ENCODE results near the gene LYPD3. TPM values are rescaled to one million over a fixed set of nuclear protein-coding genes. Genes with fewer than 3 reads are reported as not detected.

The LYPD3 gene
- total RNA-seq, 1 experiment from 2014 or later: 0.78 TPM

DNA sequence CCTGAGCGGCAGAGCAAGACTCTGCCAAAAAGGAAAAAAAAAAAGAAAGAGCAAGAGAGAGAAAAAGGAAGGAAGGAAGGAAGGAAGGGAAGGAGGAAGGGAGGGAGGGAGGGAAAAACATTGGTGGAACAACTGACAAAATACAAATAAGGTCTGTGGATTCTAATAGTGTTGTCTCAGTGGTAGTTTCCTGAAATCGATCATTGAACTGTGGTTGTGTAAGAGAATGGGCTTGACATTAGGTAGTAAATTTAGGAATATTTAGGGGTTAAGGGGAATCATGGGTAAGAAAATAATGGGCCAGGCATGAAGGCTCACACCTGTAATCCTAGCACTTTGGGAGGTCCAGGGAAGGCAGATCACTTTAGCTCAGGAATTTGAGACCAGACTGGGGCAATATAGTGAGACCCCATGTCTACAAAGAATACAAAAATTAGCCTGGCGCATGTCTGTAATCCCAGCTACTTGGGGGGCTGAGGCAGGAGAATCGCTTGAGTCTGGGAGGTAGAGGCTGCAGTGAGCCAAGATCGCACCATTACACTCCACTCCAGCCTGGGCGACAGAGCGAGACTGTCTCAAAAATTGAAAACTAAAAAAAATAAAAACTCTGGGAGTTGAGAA is 24.7 kb upstream of the LYPD3 start:
- DNase-seq (ENCODE audit: low read depth): no peak
- in situ Hi-C loops (cut with HindIII; ENCODE audit: low pct_unique_long_range_greater_than_20kb, low sequenced_read_pairs): no loop called here

GRCh38 chr19:43489310-43489709 is 23.9 kb upstream of the LYPD3 start:
- in situ Hi-C loops (cut with HindIII; ENCODE audit: low pct_unique_long_range_greater_than_20kb, low sequenced_read_pairs): no loop called here
- DNase-seq (ENCODE audit: low read depth): no peak

- no peak for DNase-seq (ENCODE audit: low read depth)
- in situ Hi-C loops (cut with HindIII; ENCODE audit: low pct_unique_long_range_greater_than_20kb, low sequenced_read_pairs): no loop called here
Observed at GRCh38 chr19:43488179-43488578, 22.8 kb upstream of the LYPD3 start.

DNA sequence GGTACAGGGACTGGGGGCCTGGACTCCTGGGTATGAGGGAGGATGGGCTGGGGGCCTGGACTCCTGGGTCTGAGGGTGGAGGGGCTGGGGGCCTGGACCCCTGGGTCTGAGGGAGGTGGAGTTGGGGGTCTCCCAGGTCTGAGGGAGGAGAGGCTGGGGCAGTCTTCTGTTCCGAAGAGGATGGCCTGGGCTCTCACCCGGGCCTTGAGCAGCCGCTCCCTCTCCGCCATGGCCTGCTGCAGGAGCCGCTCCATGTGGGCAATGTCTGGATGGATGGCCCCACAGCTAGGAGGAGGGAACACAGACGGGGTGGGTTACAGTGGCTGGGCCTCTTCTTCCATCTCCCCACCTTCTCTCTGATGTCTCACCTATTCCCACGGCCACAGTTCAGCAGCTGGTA is 21.0 kb upstream of the LYPD3 start:
- DNase-seq (ENCODE audit: low read depth): no peak
- in situ Hi-C loops (cut with HindIII; ENCODE audit: low pct_unique_long_range_greater_than_20kb, low sequenced_read_pairs): no loop called here

- in situ Hi-C loops (cut with HindIII; ENCODE audit: low pct_unique_long_range_greater_than_20kb, low sequenced_read_pairs): no loop called here
Observed at GRCh38 chr19:43485951-43486350, 20.5 kb upstream of the LYPD3 start.

DNA sequence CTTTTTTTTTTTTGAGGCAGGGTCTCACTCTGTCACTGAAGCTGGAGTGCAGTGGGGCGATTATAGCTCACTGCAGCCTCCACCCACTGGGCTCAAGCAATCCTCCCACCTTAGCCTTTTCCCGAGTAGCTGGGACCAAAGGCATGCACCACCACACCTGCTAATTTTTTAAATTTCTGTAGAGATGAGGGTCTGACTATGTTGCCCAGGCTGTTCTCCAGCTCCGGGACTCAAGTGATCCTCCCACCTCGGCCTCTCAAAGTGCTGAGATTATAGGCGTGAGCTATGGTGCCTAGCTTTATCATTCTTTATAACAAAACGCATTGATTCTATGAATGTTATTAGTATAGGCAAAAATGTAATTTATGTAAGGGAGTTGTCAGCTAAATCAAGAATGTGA is 17.9 kb upstream of the LYPD3 start:
- no peak for DNase-seq (ENCODE audit: low read depth)
- in situ Hi-C loops (cut with HindIII; ENCODE audit: low pct_unique_long_range_greater_than_20kb, low sequenced_read_pairs): no loop called here

More at GRCh38 chr19:43485951-43486350, 20.5 kb upstream of the LYPD3 start:
- no peak for DNase-seq (ENCODE audit: low read depth)

DNA sequence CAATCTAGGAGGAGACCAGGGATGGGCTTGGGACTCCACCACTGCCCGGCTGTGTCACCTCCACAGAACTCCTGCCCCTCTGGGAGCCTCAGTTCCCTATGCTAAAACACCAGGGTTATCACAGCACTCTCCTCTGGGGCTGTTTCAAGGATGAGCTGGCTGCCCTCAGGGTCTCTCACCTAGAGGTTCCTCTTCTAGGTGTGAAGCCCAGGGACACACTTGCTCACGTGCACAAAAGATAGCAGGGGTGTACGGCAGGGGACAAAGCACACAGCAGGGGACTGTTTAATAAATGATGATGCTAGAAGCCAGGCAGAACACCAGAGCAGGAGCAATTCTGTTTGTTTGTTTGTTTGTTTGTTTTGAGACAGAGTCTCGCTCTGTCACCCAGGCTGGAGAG is 16.8 kb upstream of the LYPD3 start:
- DNase-seq (ENCODE audit: low read depth): no peak
- in situ Hi-C loops (cut with HindIII; ENCODE audit: low pct_unique_long_range_greater_than_20kb, low sequenced_read_pairs): no loop called here

DNA sequence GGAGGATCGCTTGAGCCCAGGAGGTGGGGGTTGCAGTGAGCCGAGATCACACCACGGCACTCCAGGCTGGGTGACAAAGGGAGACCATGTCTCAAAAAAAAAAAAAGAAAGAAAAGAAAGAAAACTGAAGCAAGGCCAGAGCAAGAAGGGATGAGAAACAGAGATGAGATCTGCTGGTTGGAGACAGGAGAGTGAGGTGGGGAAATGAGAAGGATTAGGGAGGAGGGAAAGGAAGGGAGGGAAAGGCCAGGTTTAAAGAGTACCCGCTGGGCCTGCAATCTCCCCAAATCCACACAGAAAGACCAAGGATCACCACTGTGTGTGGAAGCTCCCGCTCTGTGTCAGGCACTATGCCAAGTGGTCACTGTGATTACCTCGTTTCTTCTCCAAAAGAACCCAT is 16.3 kb upstream of the LYPD3 start:
- in situ Hi-C loops (cut with HindIII; ENCODE audit: low pct_unique_long_range_greater_than_20kb, low sequenced_read_pairs): no loop called here
- DNase-seq (ENCODE audit: low read depth): no peak

DNA sequence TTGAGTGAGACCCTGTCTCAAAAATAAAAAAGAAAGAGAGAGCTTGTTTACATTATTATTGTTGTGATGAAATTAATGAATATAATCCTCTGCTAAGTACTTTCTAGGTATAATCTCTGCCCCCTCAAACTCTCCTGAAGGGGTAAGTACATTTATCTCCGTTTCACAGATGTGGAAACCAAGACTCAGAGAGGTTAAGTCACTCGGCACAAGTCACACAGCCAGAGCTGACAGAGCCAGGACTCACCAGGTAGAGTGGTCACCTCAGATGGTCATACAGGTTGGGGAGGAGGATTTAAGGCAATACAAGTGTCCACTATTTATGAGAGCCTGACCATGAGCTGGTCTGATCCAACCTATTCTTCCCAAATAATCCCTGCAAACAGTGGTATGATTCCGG is 15.2 kb upstream of the LYPD3 start:
- no peak for DNase-seq (ENCODE audit: low read depth)
- in situ Hi-C loops (cut with HindIII; ENCODE audit: low pct_unique_long_range_greater_than_20kb, low sequenced_read_pairs): no loop called here

DNA sequence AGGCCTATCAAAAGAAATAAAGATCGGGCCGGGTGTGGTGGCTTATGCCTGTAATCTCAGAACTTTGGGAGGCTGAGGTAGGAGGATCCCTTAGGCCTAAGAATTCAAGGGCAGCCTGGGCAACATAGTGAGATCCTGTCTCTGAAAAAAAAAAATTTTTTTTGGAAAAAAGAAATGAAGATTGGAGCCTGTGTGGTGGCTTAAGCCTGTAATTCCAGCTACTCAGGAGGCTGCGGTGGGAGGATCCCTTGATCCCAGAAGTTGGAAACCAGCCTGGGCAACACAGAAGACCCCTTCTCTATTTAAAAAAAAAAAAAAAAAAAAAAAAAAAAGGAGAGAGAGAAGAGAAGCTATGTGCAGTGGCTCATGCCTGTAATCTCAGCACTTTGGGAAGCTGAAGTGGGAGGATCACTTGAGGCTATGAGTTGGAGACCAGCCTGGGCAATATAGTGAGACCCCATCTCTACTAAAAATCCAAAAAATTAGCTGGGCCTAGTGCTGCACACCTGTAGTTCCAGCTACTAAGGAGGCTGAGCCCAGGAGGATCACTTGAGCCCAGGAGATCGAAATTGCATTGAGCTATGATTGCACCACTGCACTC is 14.7 kb upstream of the LYPD3 start:
- in situ Hi-C loops (cut with HindIII; ENCODE audit: low pct_unique_long_range_greater_than_20kb, low sequenced_read_pairs): no loop called here
- DNase-seq (ENCODE audit: low read depth): no peak

GRCh38 chr19:43479226-43479625 is 13.8 kb upstream of the LYPD3 start:
- in situ Hi-C loops (cut with HindIII; ENCODE audit: low pct_unique_long_range_greater_than_20kb, low sequenced_read_pairs): no loop called here
- DNase-seq (ENCODE audit: low read depth): no peak

DNA sequence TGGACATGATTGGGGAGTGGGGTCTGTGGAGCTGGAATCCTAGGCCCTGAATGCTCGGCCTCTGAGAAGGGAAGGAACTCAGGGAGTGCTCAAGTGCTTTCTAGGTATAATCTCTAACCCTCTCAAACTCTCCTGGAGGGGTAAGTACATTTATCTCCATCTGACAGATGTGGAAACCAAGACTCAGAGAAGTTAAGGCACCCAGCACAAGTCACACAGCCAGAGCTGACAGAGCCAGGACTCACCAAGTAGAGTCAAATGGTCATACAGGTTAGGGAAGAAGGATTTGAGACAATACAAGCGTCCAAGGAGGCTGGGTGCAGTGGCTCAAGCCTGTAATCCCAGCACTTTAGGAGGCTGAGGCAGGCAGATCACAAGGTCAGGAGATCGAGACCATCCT is 12.9 kb upstream of the LYPD3 start:
- in situ Hi-C loops (cut with HindIII; ENCODE audit: low pct_unique_long_range_greater_than_20kb, low sequenced_read_pairs): no loop called here
- DNase-seq (ENCODE audit: low read depth): no peak

- peak; percentile 75 for DNase-seq (ENCODE audit: low read depth)
- in situ Hi-C loops (cut with HindIII; ENCODE audit: low pct_unique_long_range_greater_than_20kb, low sequenced_read_pairs): no loop called here
Observed at GRCh38 chr19:43476606-43477005, 11.2 kb upstream of the LYPD3 start.

- DNase-seq (ENCODE audit: low read depth): peak; percentile 95
- in situ Hi-C loops (cut with HindIII; ENCODE audit: low pct_unique_long_range_greater_than_20kb, low sequenced_read_pairs): no loop called here
Observed at GRCh38 chr19:43474986-43475705, 9.7 kb upstream of the LYPD3 start.

- no peak for DNase-seq (ENCODE audit: low read depth)
- in situ Hi-C loops (cut with HindIII; ENCODE audit: low pct_unique_long_range_greater_than_20kb, low sequenced_read_pairs): no loop called here
Observed at GRCh38 chr19:43474487-43474886, 9.1 kb upstream of the LYPD3 start.

- DNase-seq (ENCODE audit: low read depth): no peak
- in situ Hi-C loops (cut with HindIII; ENCODE audit: low pct_unique_long_range_greater_than_20kb, low sequenced_read_pairs): no loop called here
Observed at GRCh38 chr19:43471091-43471490, 5.7 kb upstream of the LYPD3 start.

DNA sequence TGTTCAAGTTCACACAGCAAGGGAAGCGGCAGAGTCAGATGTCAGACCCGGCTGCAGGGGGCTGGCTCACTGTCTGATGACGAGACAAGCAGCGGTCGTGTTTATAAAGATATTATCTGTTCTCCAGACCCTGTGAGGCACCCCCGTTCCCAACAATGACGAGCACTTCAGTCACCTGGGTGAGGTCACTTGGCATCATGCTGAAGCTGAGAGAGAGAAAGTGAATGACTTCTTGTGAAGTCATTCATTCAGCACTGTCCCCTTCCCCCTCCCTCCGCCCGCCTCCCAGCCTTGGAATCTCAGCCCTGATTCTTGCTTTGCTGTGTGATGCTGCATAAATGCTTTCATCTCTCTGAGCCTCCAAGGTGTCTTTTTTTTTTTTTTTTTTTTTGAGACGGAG is 4.9 kb upstream of the LYPD3 start:
- in situ Hi-C loops (cut with HindIII; ENCODE audit: low pct_unique_long_range_greater_than_20kb, low sequenced_read_pairs): no loop called here
- no peak for DNase-seq (ENCODE audit: low read depth)

DNA sequence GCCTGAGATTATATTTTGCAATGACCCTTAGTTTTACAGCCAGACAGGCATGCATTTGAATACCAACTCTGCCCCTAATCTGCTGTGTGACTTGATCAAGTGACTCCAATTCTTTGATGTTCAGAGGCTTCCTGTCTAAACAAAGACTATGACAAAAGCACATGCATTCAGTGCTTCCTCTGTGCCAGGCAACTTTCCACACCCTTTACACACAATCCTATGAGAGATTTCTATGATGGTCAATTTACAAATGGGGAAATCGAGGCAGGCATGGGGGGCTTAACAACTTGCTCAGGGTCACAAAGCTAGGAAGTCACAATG is 3.7 kb upstream of the LYPD3 start:
- in situ Hi-C loops (cut with HindIII; ENCODE audit: low pct_unique_long_range_greater_than_20kb, low sequenced_read_pairs): no loop called here
- no peak for DNase-seq (ENCODE audit: low read depth)

- in situ Hi-C loops (cut with HindIII; ENCODE audit: low pct_unique_long_range_greater_than_20kb, low sequenced_read_pairs): no loop called here
- DNase-seq (ENCODE audit: low read depth): no peak
Observed at GRCh38 chr19:43468354-43469159, 3.1 kb upstream of the LYPD3 start.

Data from Caki2 (cell line).